Measurements from ENCODE around the gene TMEM126B. TPM values are rescaled to one million over a fixed set of nuclear protein-coding genes. Genes with fewer than 3 reads are reported as not detected.

Gene TMEM126B
- total RNA-seq, 3 donors from 2014 or later (not counting 1 experiment from before 2014, with no cell fraction given), result 29.4 to 38.6 (median 31.2) TPM

DNA sequence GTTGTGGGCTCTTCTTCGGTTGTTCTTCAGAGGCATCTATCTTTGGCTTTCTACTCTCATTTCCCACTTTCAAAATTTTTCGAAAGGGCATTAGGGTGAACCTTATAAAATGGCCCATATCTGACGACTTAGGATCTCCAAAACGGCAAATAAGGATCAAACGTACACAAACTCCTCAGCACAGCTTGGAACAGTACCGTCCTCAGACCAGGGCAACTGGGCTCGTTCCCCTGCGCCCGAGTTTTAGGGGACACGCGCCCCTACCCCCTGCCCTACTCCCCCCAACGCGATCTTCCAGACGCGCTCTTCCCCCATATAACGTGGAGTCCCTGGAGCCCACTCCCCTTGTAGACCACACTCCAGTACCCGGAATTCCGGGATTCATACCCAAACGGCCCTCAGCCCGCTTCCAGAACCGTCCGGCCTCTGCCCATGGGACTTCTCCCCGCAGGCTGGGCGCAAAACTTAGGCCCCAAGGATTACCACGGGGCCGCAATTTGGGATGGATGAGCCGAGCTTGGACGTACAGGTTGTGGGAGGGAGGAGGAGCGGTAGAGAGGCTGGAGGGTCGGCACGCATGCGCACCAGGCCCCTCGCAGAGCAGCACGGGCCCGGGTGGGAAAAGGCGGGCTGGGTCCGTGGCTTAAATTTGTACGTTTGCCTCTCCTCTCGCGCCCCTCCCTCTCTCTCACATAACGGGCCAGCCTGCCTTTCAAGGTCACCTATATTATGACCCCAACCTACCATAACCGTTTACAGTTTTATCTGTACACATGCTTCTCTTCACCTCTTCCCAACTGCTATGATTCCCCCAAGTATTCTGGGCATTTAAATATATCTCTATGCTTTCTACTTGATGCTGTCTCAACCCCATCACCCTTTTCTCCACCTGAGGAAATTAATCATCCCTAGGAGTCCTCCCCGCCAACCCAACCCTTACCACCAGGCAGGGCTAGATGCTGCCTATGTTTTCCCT, 54.2 kb downstream of the TMEM126B start:
- DNase-seq (peak; percentile 49 to 75), ATAC-seq (peak; percentile 71 to 87 (median 78))
- Mint-ChIP-seq H3K27ac (peak overlapping the region; percentile 65 to 78), H3K36me3 (no peaks in the 10 kb centered on the region), H3K27me3 (ENCODE audit: low read depth in 2 of 2) (no peaks in the 10 kb centered on the region), H3K4me1 (peaks cover 26 to 31% of the 10 kb centered on the region in 2 donors), H3K9me3 (no peaks in the 10 kb centered on the region), H3K4me3 (peak overlapping the region; percentile 85)
- Histone ChIP-seq H3K9me3 (ENCODE audit: control insufficient read depth, insufficient read depth, low read length) (no peaks in the 10 kb centered on the region), H3K36me3 (ENCODE audit: control insufficient read depth, insufficient read depth, low read length) (no peaks in the 10 kb centered on the region), H3K27ac (ENCODE audit: low read length) (peak overlapping the region; percentile 54), H3K27me3 (ENCODE audit: control insufficient read depth, insufficient read depth, low read length) (no peaks in the 10 kb centered on the region), H3K4me3 (ENCODE audit: low read length) (peak overlapping the region; percentile 74), H3K4me1 (ENCODE audit: control insufficient read depth, insufficient read depth, low read length) (peaks cover 5% of the 10 kb centered on the region)
- TF ChIP-seq, protein P1, sequence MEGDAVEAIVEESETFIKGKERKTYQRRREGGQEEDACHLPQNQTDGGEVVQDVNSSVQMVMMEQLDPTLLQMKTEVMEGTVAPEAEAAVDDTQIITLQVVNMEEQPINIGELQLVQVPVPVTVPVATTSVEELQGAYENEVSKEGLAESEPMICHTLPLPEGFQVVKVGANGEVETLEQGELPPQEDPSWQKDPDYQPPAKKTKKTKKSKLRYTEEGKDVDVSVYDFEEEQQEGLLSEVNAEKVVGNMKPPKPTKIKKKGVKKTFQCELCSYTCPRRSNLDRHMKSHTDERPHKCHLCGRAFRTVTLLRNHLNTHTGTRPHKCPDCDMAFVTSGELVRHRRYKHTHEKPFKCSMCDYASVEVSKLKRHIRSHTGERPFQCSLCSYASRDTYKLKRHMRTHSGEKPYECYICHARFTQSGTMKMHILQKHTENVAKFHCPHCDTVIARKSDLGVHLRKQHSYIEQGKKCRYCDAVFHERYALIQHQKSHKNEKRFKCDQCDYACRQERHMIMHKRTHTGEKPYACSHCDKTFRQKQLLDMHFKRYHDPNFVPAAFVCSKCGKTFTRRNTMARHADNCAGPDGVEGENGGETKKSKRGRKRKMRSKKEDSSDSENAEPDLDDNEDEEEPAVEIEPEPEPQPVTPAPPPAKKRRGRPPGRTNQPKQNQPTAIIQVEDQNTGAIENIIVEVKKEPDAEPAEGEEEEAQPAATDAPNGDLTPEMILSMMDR (IDR thresholded peaks at IDR 0.05), result no peak
- 19% methylated on average over 42 of the region's 43 CpGs for WGBS (ENCODE audit: insufficient coverage)
- intact Hi-C loops (cut with micrococcal nuclease), result no loop called here

DNA sequence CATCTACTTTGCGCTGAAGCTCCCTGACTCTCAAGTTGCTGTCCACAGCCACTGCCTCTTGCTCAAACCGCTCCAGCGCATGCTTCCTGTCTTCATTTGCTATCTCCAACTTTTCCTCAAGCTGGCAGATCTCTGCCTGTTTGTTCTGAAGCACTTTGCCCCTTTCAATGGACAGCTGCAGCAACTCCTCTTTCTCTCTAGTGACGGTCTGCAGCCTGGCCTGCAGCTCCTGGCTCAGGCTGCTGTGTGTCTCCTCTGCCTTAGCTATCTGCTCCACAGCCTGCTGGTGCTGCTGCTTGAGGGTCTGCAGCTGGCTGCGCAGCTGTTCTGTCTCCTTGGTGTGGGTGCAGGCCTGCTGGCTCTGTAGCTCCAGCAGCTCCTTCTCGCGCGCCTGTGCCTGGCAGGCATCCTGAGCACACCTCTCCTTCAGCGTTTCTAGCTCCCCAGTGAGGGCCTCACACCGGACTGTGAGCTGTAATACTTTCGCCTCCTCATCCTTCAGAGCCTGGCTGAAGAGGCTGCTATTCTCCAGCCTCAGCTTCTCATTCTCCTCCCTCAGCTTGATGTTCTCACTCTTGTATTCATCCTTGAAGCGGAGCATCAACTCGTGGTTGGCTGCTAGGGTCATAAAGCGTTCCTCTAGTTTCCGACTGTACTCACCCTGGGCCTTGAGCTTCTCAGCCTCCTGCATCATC, 56.9 kb downstream of the TMEM126B start:
- 96% methylated on average over 15 of the region's 15 CpGs for WGBS (ENCODE audit: insufficient coverage)
- no peaks in the 10 kb centered on the region for H3K27me3 ChIP-seq (ENCODE audit: control insufficient read depth, insufficient read depth, low read length)
- peaks cover 26 to 31% of the 10 kb centered on the region in 2 donors for H3K4me1 Mint-ChIP-seq
- no peak for ATAC-seq
- H3K4me3 ChIP-seq (ENCODE audit: low read length), result no peak overlapping the region
- peaks cover 5% of the 10 kb centered on the region for H3K4me1 ChIP-seq (ENCODE audit: control insufficient read depth, insufficient read depth, low read length)
- no peak for DNase-seq
- TF ChIP-seq, protein P1 (IDR thresholded peaks at IDR 0.05), result no peak
- no peaks in the 10 kb centered on the region for H3K9me3 ChIP-seq (ENCODE audit: control insufficient read depth, insufficient read depth, low read length)
- H3K4me3 Mint-ChIP-seq, result no peak overlapping the region
- intact Hi-C loops (cut with micrococcal nuclease), result no loop called here
- H3K36me3 ChIP-seq (ENCODE audit: control insufficient read depth, insufficient read depth, low read length), result peaks cover 5% of the 10 kb centered on the region
- no peaks in the 10 kb centered on the region for H3K27me3 Mint-ChIP-seq (ENCODE audit: low read depth in 2 of 2)
- peak overlapping the region in 1 of 2 donors; percentile 59 for H3K27ac Mint-ChIP-seq
- peaks cover 6% of the 10 kb centered on the region for H3K36me3 Mint-ChIP-seq
- H3K27ac ChIP-seq (ENCODE audit: low read length), result no peak overlapping the region
- no peaks in the 10 kb centered on the region for H3K9me3 Mint-ChIP-seq

DNA sequence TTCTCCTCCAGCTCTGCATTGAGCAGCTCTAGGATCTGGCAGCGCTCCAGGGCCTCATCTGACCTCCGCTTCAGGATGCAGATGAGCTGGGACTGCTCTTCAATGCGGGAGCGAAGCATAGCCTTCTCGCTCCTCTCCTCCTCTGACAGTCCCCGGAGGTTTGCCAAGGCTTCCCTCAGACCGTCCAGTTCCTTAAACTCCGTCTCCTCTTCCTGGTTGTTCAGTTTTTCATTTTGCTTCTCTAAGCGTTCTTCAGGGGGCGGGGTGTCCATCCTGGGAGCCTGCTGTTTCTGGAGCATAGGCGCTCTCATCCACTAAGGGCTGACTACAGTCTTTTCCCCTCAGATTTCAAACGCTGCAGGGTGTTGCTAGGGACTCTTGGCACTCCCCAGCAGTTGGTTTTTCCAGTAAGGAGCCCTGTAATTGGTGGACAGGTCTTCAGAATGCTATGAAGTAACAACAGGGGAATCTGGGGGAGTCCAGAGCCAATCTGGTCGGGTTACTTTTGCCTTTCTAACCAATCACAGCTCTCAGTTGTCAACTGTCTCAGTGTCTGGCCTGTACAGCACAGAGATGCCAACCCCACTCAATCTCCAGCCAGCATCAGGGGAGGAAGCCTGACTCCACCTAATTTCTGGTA, 57.5 kb downstream of the TMEM126B start, which contains the start of gene CCDC89:
Gene CCDC89 (minus strand): TSS at position 376 of the 640 bp plus-strand sequence. CDS start 65 bp downstream, at position 311.
- DNase-seq (no peak), ATAC-seq (no peak)
- H3K4me3 ChIP-seq (ENCODE audit: low read length), result no peak within 1 kb of the TSS
- Mint-ChIP-seq H3K27ac (peak within 1 kb of the TSS in 1 of 2 donors; percentile 59), H3K4me3 (peak within 1 kb of the TSS; percentile 9), H3K4me1 (peaks cover 26 to 31% of the 10 kb centered on the region in 2 donors), H3K27me3 (ENCODE audit: low read depth in 2 of 2) (no peaks in the 10 kb centered on the region), H3K36me3 (peaks cover 10% of the 10 kb centered on the region), H3K9me3 (no peaks in the 10 kb centered on the region)
- H3K27ac ChIP-seq (ENCODE audit: low read length), result no peak within 1 kb of the TSS
- TF ChIP-seq, protein P1 (IDR thresholded peaks at IDR 0.05), result no peak
- peaks cover 5% of the 10 kb centered on the region for H3K4me1 ChIP-seq (ENCODE audit: control insufficient read depth, insufficient read depth, low read length)
- WGBS (ENCODE audit: insufficient coverage), result 91% methylated on average over 13 of the region's 13 CpGs
- peaks cover 9% of the 10 kb centered on the region for H3K36me3 ChIP-seq (ENCODE audit: control insufficient read depth, insufficient read depth, low read length)
- H3K9me3 ChIP-seq (ENCODE audit: control insufficient read depth, insufficient read depth, low read length), result no peaks in the 10 kb centered on the region
- H3K27me3 ChIP-seq (ENCODE audit: control insufficient read depth, insufficient read depth, low read length), result no peaks in the 10 kb centered on the region
- intact Hi-C loops (cut with micrococcal nuclease), result no loop called here

Other genes starting within 250 kb of the TMEM126B start
- gene DLG2, start 1.2 kb upstream of the TMEM126B start, total RNA-seq, result 1 to 10 TPM; 1.7 to 2.9 (median 2.2) TPM
- gene TMEM126A, start 19.4 kb downstream of the TMEM126B start, total RNA-seq, result 10 to 100 TPM; 16.8 to 27.6 (median 23.2) TPM
- 10 to 100 TPM; 60.1 to 92.7 (median 82.0) TPM for gene CREBZF, start 36.5 kb downstream of the TMEM126B start, total RNA-seq
- under 1 TPM; 0.25 to 0.31 (median 0.25) TPM for gene CCDC89, start 57.6 kb downstream of the TMEM126B start, total RNA-seq
- gene SYTL2, start 182.5 kb downstream of the TMEM126B start, total RNA-seq, result 100 to 1,000 TPM; 116 to 237 (median 143) TPM
- under 1 TPM in 1 of 3 donors, not detected in 2; 0.12 TPM for gene CCDC83, start 226.8 kb downstream of the TMEM126B start, total RNA-seq

All from natural killer cell (primary cell).